Esophagus squamous epithelium (tissue), 5 donors: ENCODE results near the gene NAA80. TPM values are rescaled to one million over a fixed set of nuclear protein-coding genes. Genes with fewer than 3 reads are reported as not detected.
A peak's percentile ranks its signal among the peaks of the same experiment; 100 is the strongest.

Experiments used
- DNase-seq: peaks from one replicate; lab custom pipeline; 2025; lab: John Stamatoyannopoulos, UW
- H3K27ac ChIP-seq, 4 donors: fragments of 200-600 bp; sonication (generic); one replicate each; pipeline ENCODE4 v1.5.1; 2016 to 2019; ENCODE audit warnings: mild to moderate bottlenecking in 1 of 4
- H3K27me3 ChIP-seq, 4 donors: fragments of 200-600 bp; sonication (generic); 1 replicate in 3 of 4; 2 replicates in 1 of 4; pipeline versions ENCODE4 v1.5.1 to v1.6.0; 2017 to 2021; ENCODE audit warnings: antibody characterized with exemption in 1 of 4
- H3K36me3 ChIP-seq, 3 donors: fragments of 200-600 bp; sonication (generic); one replicate each; pipeline ENCODE4 v1.5.1; 2016 to 2019
- H3K4me1 ChIP-seq, 3 donors: fragments of 200-600 bp; sonication (generic); one replicate each; pipeline ENCODE4 v1.5.1; 2017 to 2019
- H3K4me3 ChIP-seq, 4 donors: fragments of 200-600 bp; sonication (generic); 1 replicate in 3 of 4; 2 replicates in 1 of 4; pipeline ENCODE4 v1.5.1; 2016 to 2019; ENCODE audit warnings: mild to moderate bottlenecking in 2 of 4, moderate library complexity in 1 of 4
- H3K9me3 ChIP-seq, 3 donors: fragments of 200-600 bp; sonication (generic); one replicate each; pipeline ENCODE4 v1.5.1; 2016 to 2019
- POLR2A ChIP-seq, 4 donors: fragments of 450-650 bp; IDR thresholded peaks; one replicate each; pipeline ENCODE4 v1.6.1; 2017; ENCODE audit warnings: antibody characterized with exemption in 4 of 4, mild to moderate bottlenecking in 4 of 4, moderate library complexity in 3 of 4
- WGBS, 2 donors: methylation state at CpG; one replicate each; pipeline ENCODE4 v1.1.5; 2018; 5-methylcytosine and 5-hydroxymethylcytosine counted together
- intact Hi-C: fragments of 100-400 bp; cut with DNase I; formaldehyde crosslinking; loops from one replicate; pipeline ENCODE4 v1.15.0; 2022
- total RNA-seq, 4 donors: library from RNA; depleted of rRNA; stranded (reverse); fragments of >200 nt; gene quantifications; one replicate each; pipeline ENCODE4 v1.1.0, GENCODE V29; 2016
- TF ChIP-seq, protein P1 (sequence below), 6 experiments: fragments of 450-650 bp in 4 of 6; fragments of 200-600 bp in 2 of 6; sonication (generic) in 2 of 6; IDR thresholded peaks; one replicate each; pipeline ENCODE4 v1.5.1; 2016 to 2019; ENCODE audit warnings: antibody characterized with exemption in 6 of 6, mild to moderate bottlenecking in 4 of 6, moderate library complexity in 4 of 6
- donor health status: DM: yes; HTN: yes; CAD: no.

The NAA80 gene
- total RNA-seq, 4 donors from 2014 or later, result 6.0 to 16.2 (median 7.7) TPM

DNA sequence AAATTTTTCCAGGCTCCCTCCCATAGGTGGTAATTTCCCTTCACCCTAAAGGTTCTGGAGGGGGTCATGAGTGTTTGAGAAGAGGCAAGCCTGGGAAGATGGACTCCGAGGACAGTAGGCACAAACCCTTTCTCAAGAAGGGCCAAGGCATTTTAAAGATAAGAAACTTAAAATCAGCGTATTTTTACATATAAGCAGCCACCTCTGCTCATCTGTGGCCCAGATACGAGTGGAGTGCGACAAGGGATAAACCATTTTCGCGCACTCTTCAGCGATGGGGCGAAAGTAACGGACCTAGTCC, 40.9 kb upstream of the NAA80 start:
- WGBS, 2 donors, result 4 to 11% methylated on average over 4 to 5 of the region's 9 CpGs
- Histone ChIP-seq H3K9me3 (no peaks in the 10 kb centered on the region), H3K27ac (peak overlapping the region; percentile 77 to 99 (median 95)), H3K4me1 (peaks cover 50 to 79% (median 50%) of the 10 kb centered on the region in 3 donors), H3K4me3 (peak overlapping the region; percentile 35 to 80 (median 58)), H3K27me3 (no peaks in the 10 kb centered on the region), H3K36me3 (no peaks in the 10 kb centered on the region)
- TF ChIP-seq, protein P1, sequence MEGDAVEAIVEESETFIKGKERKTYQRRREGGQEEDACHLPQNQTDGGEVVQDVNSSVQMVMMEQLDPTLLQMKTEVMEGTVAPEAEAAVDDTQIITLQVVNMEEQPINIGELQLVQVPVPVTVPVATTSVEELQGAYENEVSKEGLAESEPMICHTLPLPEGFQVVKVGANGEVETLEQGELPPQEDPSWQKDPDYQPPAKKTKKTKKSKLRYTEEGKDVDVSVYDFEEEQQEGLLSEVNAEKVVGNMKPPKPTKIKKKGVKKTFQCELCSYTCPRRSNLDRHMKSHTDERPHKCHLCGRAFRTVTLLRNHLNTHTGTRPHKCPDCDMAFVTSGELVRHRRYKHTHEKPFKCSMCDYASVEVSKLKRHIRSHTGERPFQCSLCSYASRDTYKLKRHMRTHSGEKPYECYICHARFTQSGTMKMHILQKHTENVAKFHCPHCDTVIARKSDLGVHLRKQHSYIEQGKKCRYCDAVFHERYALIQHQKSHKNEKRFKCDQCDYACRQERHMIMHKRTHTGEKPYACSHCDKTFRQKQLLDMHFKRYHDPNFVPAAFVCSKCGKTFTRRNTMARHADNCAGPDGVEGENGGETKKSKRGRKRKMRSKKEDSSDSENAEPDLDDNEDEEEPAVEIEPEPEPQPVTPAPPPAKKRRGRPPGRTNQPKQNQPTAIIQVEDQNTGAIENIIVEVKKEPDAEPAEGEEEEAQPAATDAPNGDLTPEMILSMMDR (IDR thresholded peaks at IDR 0.05), result no peak
- no peak for TF ChIP-seq POLR2A (IDR thresholded peaks at IDR 0.05)
- DNase-seq, result no peak
- intact Hi-C loops, result no loop called here

DNA sequence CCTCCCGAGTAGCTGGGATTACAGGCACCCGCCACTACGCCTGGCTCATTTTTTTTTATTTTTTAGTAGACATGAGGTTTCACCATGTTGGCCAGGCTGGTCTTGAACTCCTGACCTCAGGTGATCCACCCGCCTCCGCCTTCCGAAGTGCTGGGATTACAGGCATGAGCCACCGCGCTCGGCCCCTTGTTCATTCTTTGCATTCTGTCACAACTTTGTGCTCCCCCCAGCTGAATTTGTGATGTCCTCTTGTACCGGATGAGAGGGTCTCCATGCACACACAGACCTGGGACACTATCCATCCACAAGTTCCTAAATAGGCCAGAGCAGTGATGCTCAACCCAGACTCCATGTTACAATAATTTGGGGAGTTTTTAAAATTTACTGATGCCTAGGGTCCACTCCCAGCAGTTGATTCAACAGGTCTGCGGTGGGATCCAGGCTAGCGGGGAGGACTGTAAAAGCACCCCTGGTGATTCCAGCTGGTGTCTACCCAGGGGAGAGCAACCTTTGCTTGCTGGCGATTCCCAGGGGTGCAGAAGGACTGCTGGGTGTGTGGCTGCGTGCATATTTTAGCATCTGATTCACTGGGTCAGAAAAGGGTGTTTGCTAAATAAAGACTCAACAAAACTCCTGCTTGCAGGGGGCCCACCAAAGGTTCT, 40.4 kb upstream of the NAA80 start:
- no peaks in the 10 kb centered on the region for H3K27me3 ChIP-seq
- H3K36me3 ChIP-seq, result no peaks in the 10 kb centered on the region
- intact Hi-C loops, result no loop called here
- H3K27ac ChIP-seq, result peak overlapping the region; percentile 77 to 99 (median 95)
- no peak for DNase-seq
- no peaks in the 10 kb centered on the region for H3K9me3 ChIP-seq
- no peak for TF ChIP-seq POLR2A (IDR thresholded peaks at IDR 0.05)
- TF ChIP-seq, protein P1 (IDR thresholded peaks at IDR 0.05), result no peak
- peak overlapping the region; percentile 35 to 80 (median 58) for H3K4me3 ChIP-seq
- peaks cover 53 to 81% (median 55%) of the 10 kb centered on the region in 3 donors for H3K4me1 ChIP-seq
- WGBS, 2 donors, result 69% methylated on average over 9 to 14 of the region's 14 CpGs

DNA sequence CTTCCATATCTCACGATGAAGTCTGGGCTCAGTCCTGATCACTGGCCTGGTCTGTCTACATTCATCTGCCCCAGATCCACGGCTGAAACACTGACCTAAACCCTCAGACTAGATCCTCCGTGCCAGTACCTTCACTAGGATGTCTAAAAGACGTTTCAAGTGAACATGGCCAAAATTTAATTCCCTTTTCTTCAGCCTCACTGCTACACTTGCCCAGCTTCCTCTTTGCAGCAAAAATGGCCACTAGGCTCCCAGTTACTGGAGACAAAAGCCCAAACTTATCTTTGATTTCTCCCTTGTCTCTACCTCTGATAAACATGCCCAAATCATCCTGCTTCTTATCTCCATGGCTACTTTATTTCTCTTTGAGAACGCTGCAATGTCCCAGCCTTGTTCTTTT, 39.8 kb upstream of the NAA80 start:
- peak overlapping the region in 3 of 4 donors; percentile 64 to 93 (median 80) for H3K4me3 ChIP-seq
- no peaks in the 10 kb centered on the region for H3K9me3 ChIP-seq
- no peaks in the 10 kb centered on the region for H3K27me3 ChIP-seq
- H3K27ac ChIP-seq, result peak overlapping the region; percentile 96 to 100 (median 98)
- intact Hi-C loops, result no loop called here
- H3K4me1 ChIP-seq, result peaks cover 59 to 87% (median 61%) of the 10 kb centered on the region in 3 donors
- 39 to 52% methylated on average over 5 of the region's 5 CpGs for WGBS, 2 donors
- DNase-seq, result no peak
- no peak for TF ChIP-seq POLR2A (IDR thresholded peaks at IDR 0.05)
- TF ChIP-seq, protein P1 (IDR thresholded peaks at IDR 0.05), result no peak
- no peaks in the 10 kb centered on the region for H3K36me3 ChIP-seq

DNA sequence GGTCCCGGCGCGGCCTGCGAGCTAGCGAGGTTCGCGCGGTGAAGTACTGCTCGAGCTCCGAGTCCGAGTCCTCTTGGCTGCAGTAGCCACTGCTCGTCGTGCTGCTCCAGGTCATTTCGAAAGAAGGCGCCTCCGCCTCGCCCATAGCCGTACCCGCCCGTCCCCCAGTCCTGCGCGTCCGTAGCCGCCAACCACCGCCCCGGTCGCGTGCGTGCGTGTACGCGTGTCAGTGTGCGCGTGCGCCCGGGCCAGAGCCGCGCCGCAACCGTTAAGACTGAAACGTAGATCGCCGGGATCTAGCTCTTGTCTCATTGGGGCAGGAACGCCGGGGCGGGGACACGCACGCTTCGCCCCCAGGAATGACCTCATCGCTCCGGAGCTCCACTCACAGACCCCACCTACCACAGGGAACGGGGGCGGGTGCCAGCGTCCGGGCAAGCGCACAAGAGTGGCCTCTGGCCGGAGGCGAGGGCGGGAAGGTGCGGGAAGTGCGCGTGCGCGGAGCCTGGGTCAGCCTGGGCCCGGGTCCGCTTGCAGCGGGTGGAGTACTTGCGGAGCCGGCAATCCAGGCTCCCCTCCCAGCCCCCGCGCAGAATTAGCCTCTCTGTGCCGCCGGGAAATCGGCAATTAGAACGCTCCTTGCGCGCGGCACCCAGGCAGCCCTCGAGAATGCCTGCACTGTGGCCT, 38.1 kb upstream of the NAA80 start:
- H3K36me3 ChIP-seq, result peaks cover under 1 to 13% (median 1%) of the 10 kb centered on the region in 3 donors
- peak overlapping the region; percentile 64 to 93 (median 78) for H3K4me3 ChIP-seq
- H3K4me1 ChIP-seq, result peaks cover 68 to 96% (median 70%) of the 10 kb centered on the region in 3 donors
- H3K27ac ChIP-seq, result peak overlapping the region; percentile 96 to 100 (median 98)
- DNase-seq, result peak; percentile 94
- TF ChIP-seq POLR2A (IDR thresholded peaks at IDR 0.05), result peak in 3 of 4 donors; percentile 74 to 94 (median 77)
- TF ChIP-seq, protein P1 (IDR thresholded peaks at IDR 0.05), result no peak
- no peaks in the 10 kb centered on the region for H3K27me3 ChIP-seq
- intact Hi-C loops, result no loop called here
- whole genome bisulfite sequencing, 2 donors, result 0 to 2% methylated on average over 20 to 21 of the region's 79 CpGs
- no peaks in the 10 kb centered on the region for H3K9me3 ChIP-seq
